HL-60/S4 treated with phorbol 12-myristate 13-acetate at 8.2 ng/mL for 4 days and 3 days (cell line): ENCODE data around the gene KRT85.
"Not testable (repeated sequence)": the region's sequence is repeated elsewhere in the genome, so short reads cannot be mapped to it uniquely, and the experiment has no call there.

Experiments used
- in situ Hi-C: fragments of 300-500 bp; cut with MboI; formaldehyde crosslinking; loops from 2 replicates; pipeline ENCODE4 v1.15.0; 2022; ENCODE audit warnings: low sequenced_read_pairs

The KRT85 gene

GRCh38 chr12:52352951-52353350, 14.3 kb downstream of the KRT85 start:
- in situ Hi-C loops: no loop called here

DNA sequence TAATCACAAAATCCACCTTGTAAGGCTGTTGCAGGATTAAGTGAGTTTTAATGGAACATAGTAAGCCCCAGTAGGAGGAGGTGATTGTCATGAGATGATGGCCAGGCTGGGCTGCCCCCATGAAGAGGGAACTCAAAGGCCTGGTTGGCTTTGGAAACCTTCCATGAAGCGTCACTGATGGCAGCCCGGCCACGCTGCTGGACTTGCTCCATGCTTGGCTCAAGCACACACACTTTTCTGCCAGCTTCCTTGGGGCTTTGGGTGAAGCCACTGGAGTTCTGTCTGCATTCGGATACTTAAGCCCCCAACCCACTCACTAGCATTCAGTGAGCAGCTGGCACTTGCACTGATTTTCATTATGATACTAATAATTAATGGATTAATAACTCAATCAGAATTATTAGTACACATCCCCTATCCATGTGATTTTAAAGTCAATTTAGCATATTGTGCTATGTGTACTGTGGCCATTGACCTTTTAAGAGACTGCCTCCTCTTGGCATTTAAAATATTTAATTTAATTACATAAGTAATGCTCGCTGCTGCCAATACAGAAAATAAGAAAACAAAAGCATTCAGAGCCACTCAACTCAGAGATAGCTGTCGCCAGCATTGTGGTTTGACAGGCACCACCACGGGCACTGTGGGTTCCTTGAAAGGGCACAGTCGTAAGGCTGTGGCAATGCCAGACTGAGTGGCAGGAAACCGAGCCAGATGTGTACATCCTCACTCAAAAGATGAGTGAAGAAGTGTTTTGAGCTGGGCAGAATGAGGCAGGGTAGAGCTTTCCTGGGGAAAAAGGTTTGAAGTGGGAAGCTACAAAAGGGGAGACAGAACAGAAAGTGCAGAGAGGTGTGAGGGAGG, 15.9 kb downstream of the KRT85 start:
- in situ Hi-C loops: no loop called here

DNA sequence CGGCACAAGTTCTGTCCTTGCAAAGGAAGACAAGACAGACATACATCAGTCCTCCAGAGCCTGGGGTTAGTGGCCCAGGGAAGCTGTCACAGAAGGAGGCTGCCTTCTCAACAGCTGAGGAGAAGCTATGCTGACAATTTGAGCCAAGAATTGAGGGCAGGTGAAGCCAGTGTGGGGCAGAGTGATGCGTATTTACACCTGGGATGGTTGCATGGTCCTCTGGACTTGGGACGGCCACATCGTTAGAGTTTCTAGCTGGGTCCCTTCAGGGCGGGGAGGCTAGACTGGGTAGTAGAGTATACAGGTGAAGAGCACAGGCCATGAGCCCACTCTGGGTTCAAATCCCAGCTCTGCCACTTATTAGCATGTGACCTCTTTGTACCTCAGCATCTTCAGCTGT, 16.5 kb downstream of the KRT85 start:
- in situ Hi-C loops: no loop called here

- in situ Hi-C loops: no loop called here
Observed at GRCh38 chr12:52350021-52350620, 17.2 kb downstream of the KRT85 start.

- in situ Hi-C loops: no loop called here
Observed at GRCh38 chr12:52349196-52349595, 18.1 kb downstream of the KRT85 start.

- in situ Hi-C loops: no loop called here
Observed at GRCh38 chr12:52347551-52348510, 19.4 kb downstream of the KRT85 start.

- in situ Hi-C loops: no loop called here
Observed at GRCh38 chr12:52347016-52347415, 20.3 kb downstream of the KRT85 start.

GRCh38 chr12:52346593-52346992, 20.7 kb downstream of the KRT85 start:
- in situ Hi-C loops: no loop called here

- in situ Hi-C loops: not testable (repeated sequence)
Observed at GRCh38 chr12:52345041-52345440, 22.2 kb downstream of the KRT85 start.

DNA sequence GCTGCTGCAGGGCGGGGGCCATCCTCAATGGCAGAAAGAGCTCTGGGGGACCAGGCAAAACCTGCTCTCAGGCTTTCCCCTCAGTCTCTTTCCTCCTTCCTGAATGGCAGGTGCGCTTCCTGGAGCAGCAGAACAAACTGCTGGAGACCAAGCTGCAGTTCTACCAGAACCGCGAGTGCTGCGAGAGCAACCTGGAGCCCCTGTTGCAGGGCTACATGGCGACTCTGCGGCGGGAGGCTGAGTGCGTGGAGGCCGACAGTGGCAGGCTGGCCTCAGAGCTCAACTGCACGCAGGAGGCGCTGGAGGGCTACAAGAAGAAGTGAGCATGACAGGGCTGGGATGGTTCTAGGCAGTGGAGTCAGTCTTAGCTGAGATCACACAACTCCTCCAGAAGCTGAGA, 23.2 kb downstream of the KRT85 start:
- in situ Hi-C loops: no loop called here

- in situ Hi-C loops: no loop called here
Observed at GRCh38 chr12:52343550-52343949, 23.7 kb downstream of the KRT85 start.

DNA sequence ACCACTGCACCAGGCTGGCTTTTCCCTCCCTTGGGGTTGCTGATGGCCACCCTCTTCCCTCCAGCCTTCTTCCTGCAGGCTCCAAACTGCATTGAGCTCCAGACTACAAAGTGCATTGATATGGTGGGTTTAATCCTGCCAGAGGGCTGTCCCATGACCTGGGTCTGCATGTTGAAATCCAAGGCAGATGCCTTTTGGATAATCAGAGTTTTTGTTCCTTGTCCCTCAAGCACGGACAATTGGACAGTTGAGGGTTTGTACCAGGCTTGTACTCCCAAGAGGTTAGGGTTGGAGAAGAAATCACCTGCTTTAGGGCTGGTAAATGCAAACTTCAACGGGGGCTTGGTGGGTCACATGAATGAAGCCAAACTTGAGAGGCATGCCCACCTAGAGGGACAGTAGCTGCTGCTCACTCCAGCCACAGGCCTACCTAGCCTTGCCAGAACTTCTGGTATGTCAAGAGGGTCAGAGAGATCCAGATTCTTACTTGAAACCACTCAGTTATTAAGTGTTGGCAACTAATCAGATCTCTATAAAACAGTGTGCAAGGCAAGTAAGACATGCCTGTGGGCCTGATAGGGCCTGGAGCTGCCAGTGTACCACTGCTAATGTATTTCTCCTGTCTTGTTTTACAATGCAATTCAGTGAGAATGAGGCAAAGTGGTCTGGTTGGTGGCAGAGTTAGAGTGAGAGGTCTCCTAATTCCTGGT, 24.3 kb downstream of the KRT85 start:
- in situ Hi-C loops: no loop called here

DNA sequence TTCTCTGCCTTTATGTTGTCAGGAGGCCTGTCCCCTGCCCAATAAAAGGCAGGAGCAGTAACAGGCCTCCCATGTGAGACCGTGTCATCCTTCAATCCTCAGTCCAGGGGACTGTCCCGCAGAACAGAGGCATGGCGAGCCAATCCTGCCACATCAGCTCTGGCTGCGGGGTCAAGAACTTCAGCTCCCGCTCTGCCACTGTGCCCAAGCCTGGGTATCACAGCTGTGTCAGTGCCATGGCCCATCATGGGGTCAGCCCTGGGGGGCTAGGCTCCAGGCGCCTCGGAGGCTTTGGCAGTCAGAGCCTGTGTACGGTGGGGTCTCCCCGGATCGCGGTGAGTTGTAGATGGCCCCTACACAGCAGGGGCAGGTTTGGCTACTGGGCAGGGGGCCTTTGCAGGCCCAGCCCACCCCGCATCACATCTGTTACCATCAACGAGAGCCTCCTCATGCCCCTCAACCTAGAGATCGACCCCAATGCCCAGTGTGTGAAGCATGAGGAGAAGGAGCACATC, 26.2 kb downstream of the KRT85 start:
- in situ Hi-C loops: no loop called here

GRCh38 chr12:52338241-52338960, 28.9 kb downstream of the KRT85 start:
- in situ Hi-C loops: no loop called here

GRCh38 chr12:52337054-52337453, 30.2 kb downstream of the KRT85 start:
- in situ Hi-C loops: no loop called here

DNA sequence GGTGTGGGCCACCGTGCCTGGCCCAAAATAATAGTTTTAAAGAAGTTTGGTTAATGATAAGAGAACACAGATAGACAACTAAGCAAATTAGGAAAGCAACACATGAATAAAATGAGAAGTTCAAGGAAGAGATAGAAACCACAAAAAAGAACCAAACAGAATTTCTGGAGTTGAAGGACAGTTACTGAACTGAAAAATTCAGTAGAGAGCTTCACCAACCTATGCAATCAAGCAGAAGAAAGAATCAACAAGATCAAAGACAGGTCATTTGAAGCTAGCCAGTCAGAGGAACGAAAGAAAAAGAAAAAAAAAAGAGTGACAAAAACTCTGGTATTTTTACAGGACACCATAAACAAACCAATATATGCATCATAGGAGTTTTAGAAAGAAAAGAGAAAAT, 30.6 kb downstream of the KRT85 start:
- in situ Hi-C loops: no loop called here

GRCh38 chr12:52335598-52336262, 31.6 kb downstream of the KRT85 start:
- in situ Hi-C loops: no loop called here

- in situ Hi-C loops: no loop called here
Observed at GRCh38 chr12:52334185-52334584, 33.1 kb downstream of the KRT85 start.

- in situ Hi-C loops: no loop called here
Observed at GRCh38 chr12:52333321-52333720, 34.0 kb downstream of the KRT85 start.
